Uterine smooth muscle cell (primary cell): ENCODE results near the gene AGFG1. TPM values are rescaled to one million over a fixed set of nuclear protein-coding genes. Genes with fewer than 3 reads are reported as not detected.

Experiments
- total RNA-seq: library from RNA; depleted of rRNA; stranded (reverse); fragments of >200 nt; gene quantifications from 2 replicates; pipeline ENCODE4 v1.2.3, GENCODE V29; 2014

AGFG1 gene, protein sequence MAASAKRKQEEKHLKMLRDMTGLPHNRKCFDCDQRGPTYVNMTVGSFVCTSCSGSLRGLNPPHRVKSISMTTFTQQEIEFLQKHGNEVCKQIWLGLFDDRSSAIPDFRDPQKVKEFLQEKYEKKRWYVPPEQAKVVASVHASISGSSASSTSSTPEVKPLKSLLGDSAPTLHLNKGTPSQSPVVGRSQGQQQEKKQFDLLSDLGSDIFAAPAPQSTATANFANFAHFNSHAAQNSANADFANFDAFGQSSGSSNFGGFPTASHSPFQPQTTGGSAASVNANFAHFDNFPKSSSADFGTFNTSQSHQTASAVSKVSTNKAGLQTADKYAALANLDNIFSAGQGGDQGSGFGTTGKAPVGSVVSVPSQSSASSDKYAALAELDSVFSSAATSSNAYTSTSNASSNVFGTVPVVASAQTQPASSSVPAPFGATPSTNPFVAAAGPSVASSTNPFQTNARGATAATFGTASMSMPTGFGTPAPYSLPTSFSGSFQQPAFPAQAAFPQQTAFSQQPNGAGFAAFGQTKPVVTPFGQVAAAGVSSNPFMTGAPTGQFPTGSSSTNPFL
- 38.6 and 42.1 TPM in 2 replicates for total RNA-seq

DNA sequence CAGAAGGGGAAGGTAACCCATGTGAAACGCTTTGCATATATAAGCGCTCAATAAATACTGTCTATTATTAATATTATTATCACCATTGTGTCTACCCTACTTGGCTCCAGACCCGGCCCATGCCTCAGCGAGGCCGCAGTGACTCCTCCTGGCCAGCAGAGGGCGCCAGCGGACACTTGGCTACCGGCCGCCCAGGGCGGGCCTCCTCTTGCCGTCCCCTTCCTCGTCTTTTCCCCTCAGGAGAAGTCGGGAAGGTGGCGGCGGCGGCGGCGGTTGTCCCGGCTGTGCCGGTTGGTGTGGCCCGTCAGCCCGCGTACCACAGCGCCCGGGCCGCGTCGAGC lies at the start of gene AGFG1:
AGFG1 (plus strand) TSS at position 233 of the 341 bp plus-strand sequence. CDS start 266 bp downstream, outside the sequence.

DNA sequence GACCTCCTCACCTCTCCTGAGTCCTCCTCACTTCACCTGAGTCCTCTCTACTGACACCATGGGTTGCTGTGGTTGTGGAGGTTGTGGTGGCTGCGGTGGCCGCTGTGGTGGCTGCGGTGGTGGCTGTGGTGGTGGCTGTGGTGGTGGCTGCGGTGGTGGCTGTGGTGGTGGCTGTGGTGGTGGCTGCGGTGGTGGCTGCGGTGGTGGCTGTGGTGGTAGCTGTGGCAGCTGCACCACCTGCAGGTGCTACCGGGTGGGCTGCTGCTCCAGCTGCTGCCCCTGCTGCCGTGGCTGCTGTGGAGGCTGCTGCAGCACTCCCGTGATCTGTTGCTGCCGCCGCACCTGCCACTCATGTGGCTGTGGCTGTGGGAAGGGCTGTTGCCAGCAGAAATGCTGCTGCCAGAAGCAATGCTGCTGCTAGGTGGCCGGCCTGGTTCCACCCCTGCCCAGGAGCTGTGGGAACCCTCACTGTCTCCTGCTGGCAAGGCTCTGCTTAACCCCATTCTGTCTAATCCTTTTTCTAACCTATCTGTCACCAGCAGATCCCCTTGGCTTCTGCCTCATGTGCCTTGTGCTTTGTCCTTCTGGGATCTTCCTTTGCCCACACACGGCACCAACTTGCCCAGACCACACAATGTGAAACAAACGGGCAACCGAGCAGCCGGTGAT lies 127.0 kb downstream of the AGFG1 start, which contains the start of gene SCYGR2:
SCYGR2 (plus strand) TSS at position 59 of the 669 bp plus-strand sequence; CDS start at position 59, 0 bp downstream.

Other genes with a start within 250 kb of the AGFG1 start
- gene MFF, start 146.9 kb upstream of the AGFG1 start, total RNA-seq: 65.3 and 75.4 TPM in 2 replicates
- gene TM4SF20, start 92.8 kb upstream of the AGFG1 start, total RNA-seq: not detected in 2 replicates
- gene SCYGR1, start 84.2 kb upstream of the AGFG1 start, total RNA-seq: not detected in 2 replicates
- not detected in 2 replicates for gene SCYGR2, start 126.7 kb downstream of the AGFG1 start, total RNA-seq
- gene SCYGR3, start 142.7 kb downstream of the AGFG1 start, total RNA-seq: not detected in 2 replicates
- gene SCYGR4, start 145.3 kb downstream of the AGFG1 start, total RNA-seq: not detected in 2 replicates
- gene SCYGR5, start 194.6 kb downstream of the AGFG1 start, total RNA-seq: not detected in 2 replicates
- under 0.01 TPM in 2 replicates for gene SLC19A3, start 245.9 kb downstream of the AGFG1 start, total RNA-seq